GM15510 (cell line): ENCODE results near the gene RDM1.

Experiments
- POLR2A ChIP-seq: IDR thresholded peaks from 3 replicates; pipeline ENCODE4 v1.6.1; 2011; ENCODE audit warnings: borderline replicate concordance; ENCODE audit not compliant: insufficient read length; ENCODE audit errors: extremely low read depth

Gene RDM1

GRCh38 chr17:35947156-35947585, 16.6 kb upstream of the RDM1 start:
- no peak for TF ChIP-seq POLR2A

- no peak for TF ChIP-seq POLR2A
These were observed 13.6 kb upstream of the RDM1 start for GRCh38 chr17:35944151-35944550.

- no peak for TF ChIP-seq POLR2A
These were observed 13.0 kb upstream of the RDM1 start, which contains the start of gene LYZL6 for GRCh38 chr17:35943537-35943936. LYZL6 (minus strand) TSS chr17:35943713; CDS start chr17:35939356, 4,357 bp downstream.

- no peak for TF ChIP-seq POLR2A
These were observed 12.1 kb upstream of the RDM1 start for GRCh38 chr17:35942588-35943186.

GRCh38 chr17:35936063-35936462, 5.5 kb upstream of the RDM1 start:
- no peak for TF ChIP-seq POLR2A

- TF ChIP-seq POLR2A = no peak
These were observed 4.2 kb upstream of the RDM1 start for GRCh38 chr17:35934760-35935159.

- TF ChIP-seq POLR2A = no peak
These were observed 2.0 kb upstream of the RDM1 start for GRCh38 chr17:35932586-35932985.

GRCh38 chr17:35931794-35932425, 1.3 kb upstream of the RDM1 start:
- TF ChIP-seq POLR2A = no peak

- TF ChIP-seq POLR2A = no peak
These were observed 2.9 kb downstream of the RDM1 start for GRCh38 chr17:35927714-35928113.

GRCh38 chr17:35923609-35924114, 6.9 kb downstream of the RDM1 start:
- TF ChIP-seq POLR2A = no peak

GRCh38 chr17:35920229-35920628, 10.3 kb downstream of the RDM1 start:
- no peak for TF ChIP-seq POLR2A

- no peak for TF ChIP-seq POLR2A
These were observed 11.9 kb downstream of the RDM1 start for GRCh38 chr17:35918665-35919064.

- TF ChIP-seq POLR2A = no peak
These were observed 12.9 kb downstream of the RDM1 start for GRCh38 chr17:35917519-35918213.

GRCh38 chr17:35915153-35915964, 15.2 kb downstream of the RDM1 start:
- no peak for TF ChIP-seq POLR2A

- TF ChIP-seq POLR2A = no peak
These were observed 16.2 kb downstream of the RDM1 start for GRCh38 chr17:35914354-35914753.

- TF ChIP-seq POLR2A = no peak
These were observed 17.0 kb downstream of the RDM1 start for GRCh38 chr17:35913609-35914008.

GRCh38 chr17:35912942-35913341, 17.6 kb downstream of the RDM1 start:
- TF ChIP-seq POLR2A = no peak
